ENCODE data around the gene HERPUD1. TPM values are rescaled to one million over a fixed set of nuclear protein-coding genes. Genes with fewer than 3 reads are reported as not detected.

Gene HERPUD1
- total RNA-seq, 1 donor from 2014 or later, result 32.9 TPM

DNA sequence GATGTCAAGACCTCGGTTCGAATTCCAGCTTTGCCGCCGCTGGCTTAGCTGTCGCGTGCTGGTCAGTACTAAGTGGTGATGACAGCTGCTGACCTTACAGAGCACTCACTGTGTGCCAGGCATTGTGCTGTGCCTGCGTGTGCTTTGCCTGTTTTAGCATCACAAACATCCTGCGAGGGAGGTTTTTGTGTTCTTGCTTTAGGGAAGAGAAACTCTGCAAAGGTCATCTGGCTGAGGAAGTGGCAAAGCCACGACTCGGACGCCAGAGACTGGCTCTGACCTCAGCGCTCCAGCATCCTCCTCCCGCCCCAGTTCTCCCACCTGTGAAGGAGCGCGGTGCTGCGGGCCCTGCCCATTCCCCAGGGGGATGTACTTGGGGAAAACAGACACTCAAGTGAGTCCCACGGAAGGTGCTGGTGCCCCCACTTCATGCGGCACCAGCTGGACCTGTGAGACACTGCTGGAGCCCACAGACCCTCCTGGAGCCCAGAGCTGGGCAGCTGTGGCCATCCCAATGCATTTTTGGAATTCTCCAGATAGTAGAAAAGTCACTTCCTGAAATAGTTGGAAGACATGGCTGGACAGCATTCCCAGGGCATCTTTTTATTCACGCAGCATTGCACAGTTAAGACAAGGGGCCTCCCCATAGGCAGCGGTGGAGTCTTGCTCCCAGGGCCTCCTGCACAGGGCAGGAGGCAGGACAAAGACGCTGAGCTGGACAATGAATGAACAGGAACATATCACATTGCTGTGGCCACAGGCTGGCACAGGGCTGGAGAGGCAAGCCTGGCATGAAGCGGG, 20.0 kb upstream of the HERPUD1 start:
- no peaks in the 10 kb centered on the region for H3K36me3 Mint-ChIP-seq (ENCODE audit: low read depth)
- H3K4me3 Mint-ChIP-seq, result no peak overlapping the region
- no peak for TF ChIP-seq CTCF (conservative IDR thresholded peaks at IDR 0.05)
- peaks cover 3% of the 10 kb centered on the region for H3K9me3 Mint-ChIP-seq
- no peak for DNase-seq (ENCODE audit: low read depth, low spot score)
- H3K27me3 Mint-ChIP-seq (ENCODE audit: low read depth), result no peaks in the 10 kb centered on the region
- H3K4me1 Mint-ChIP-seq, result peaks cover 30% of the 10 kb centered on the region
- H3K27ac Mint-ChIP-seq (ENCODE audit: unreplicated experiment), result peak overlapping the region; percentile 5

GRCh38 chr16:56912746-56913708, 18.9 kb upstream of the HERPUD1 start:
- no peak for DNase-seq (ENCODE audit: low read depth, low spot score)
- no peaks in the 10 kb centered on the region for H3K36me3 Mint-ChIP-seq (ENCODE audit: low read depth)
- H3K9me3 Mint-ChIP-seq, result no peaks in the 10 kb centered on the region
- peak overlapping the region; percentile 13 for H3K27ac Mint-ChIP-seq (ENCODE audit: unreplicated experiment)
- H3K4me3 Mint-ChIP-seq, result no peak overlapping the region
- H3K4me1 Mint-ChIP-seq, result peaks cover 30% of the 10 kb centered on the region
- peaks cover 2% of the 10 kb centered on the region for H3K27me3 Mint-ChIP-seq (ENCODE audit: low read depth)
- no peak for TF ChIP-seq CTCF (conservative IDR thresholded peaks at IDR 0.05)

GRCh38 chr16:56914896-56915295, 17.0 kb upstream of the HERPUD1 start:
- Mint-ChIP-seq H3K9me3 (no peaks in the 10 kb centered on the region), H3K4me3 (no peak overlapping the region), H3K27me3 (ENCODE audit: low read depth) (peaks cover 15% of the 10 kb centered on the region), H3K4me1 (peaks cover 30% of the 10 kb centered on the region), H3K36me3 (ENCODE audit: low read depth) (no peaks in the 10 kb centered on the region), H3K27ac (ENCODE audit: unreplicated experiment) (no peak overlapping the region)
- DNase-seq (ENCODE audit: low read depth, low spot score), result no peak
- TF ChIP-seq CTCF (conservative IDR thresholded peaks at IDR 0.05), result no peak

GRCh38 chr16:56915336-56916119, 16.4 kb upstream of the HERPUD1 start:
- TF ChIP-seq CTCF (conservative IDR thresholded peaks at IDR 0.05), result no peak
- Mint-ChIP-seq H3K4me3 (no peak overlapping the region), H3K27ac (ENCODE audit: unreplicated experiment) (no peak overlapping the region), H3K4me1 (peaks cover 30% of the 10 kb centered on the region), H3K36me3 (ENCODE audit: low read depth) (no peaks in the 10 kb centered on the region), H3K9me3 (no peaks in the 10 kb centered on the region), H3K27me3 (ENCODE audit: low read depth) (peaks cover 15% of the 10 kb centered on the region)
- no peak for DNase-seq (ENCODE audit: low read depth, low spot score)
